A673 (cell line): Measurements from ENCODE around the gene COG8.

Experiments
- CTCF ChIP-seq: fragments of 300-800, 200-600 bp; sonication (generic); conservative IDR thresholded peaks from 2 replicates; pipeline ENCODE4 v1.5.1; 2017; ENCODE audit warnings: low read depth, mild to moderate bottlenecking, antibody characterized with exemption, low read length, moderate library complexity, mixed read lengths
- EZH2 ChIP-seq: fragments of 200-600 bp; sonication (generic); IDR thresholded peaks from 2 replicates; pipeline ENCODE4 v1.6.1; 2017; ENCODE audit warnings: borderline replicate concordance, low read depth, mild to moderate bottlenecking, mixed read lengths, antibody characterized with exemption, low read length; ENCODE audit not compliant: poor library complexity, severe bottlenecking

DNA sequence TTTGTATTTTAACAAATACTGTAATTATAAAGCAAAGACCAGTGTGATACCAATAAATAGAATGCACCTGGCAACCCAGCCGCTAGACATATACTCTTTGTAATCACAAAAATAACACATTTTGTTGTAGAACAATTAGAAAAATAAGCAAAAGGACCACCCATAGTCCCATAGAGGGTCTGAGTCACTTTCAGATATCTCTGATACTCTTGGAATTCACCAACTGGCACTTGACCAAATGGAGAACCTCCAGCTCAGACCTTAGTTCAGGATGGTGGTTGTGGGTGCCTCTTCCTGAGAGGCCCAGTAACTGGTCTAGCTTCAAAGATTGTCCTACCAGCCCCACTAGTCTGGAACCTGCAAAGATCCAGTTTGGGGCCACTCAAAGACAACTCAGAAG, 47.2 kb upstream of the COG8 start:
- TF ChIP-seq CTCF (no peak), EZH2 (no peak)
